Breast epithelium (tissue), 4 donors: Measurements from ENCODE around the gene FASLG. TPM values are rescaled to one million over a fixed set of nuclear protein-coding genes. Genes with fewer than 3 reads are reported as not detected.
A peak's percentile ranks its signal among the peaks of the same experiment; 100 is the strongest.

Experiments used
- DNase-seq, 2 donors: peaks; one replicate each; pipeline ENCODE4 v3.0.0-alpha.2; 2019; ENCODE audit warnings: low spot score in 2 of 2
- H3K27ac ChIP-seq, 2 donors: fragments of 200-600 bp; sonication (generic) in 1 of 2; one replicate each; pipeline ENCODE4 v1.5.1; 2016 to 2019; ENCODE audit warnings: mild to moderate bottlenecking in 1 of 2
- H3K27me3 ChIP-seq, 2 donors: fragments of 200-600 bp; sonication (generic) in 1 of 2; one replicate each; pipeline versions ENCODE4 v1.5.1 to v1.6.0; 2017 to 2019; ENCODE audit warnings: control low read depth in 1 of 2, mild to moderate bottlenecking in 1 of 2
- H3K36me3 ChIP-seq: fragments of 200-600 bp; one replicate; pipeline ENCODE4 v1.5.1; 2019
- H3K4me1 ChIP-seq, 2 donors: fragments of 200-600 bp; sonication (generic); one replicate each; pipeline ENCODE4 v1.5.1; 2016 to 2019; ENCODE audit warnings: control low read depth in 1 of 2
- H3K4me3 ChIP-seq, 3 donors: fragments of 200-600 bp; sonication (generic); 1 replicate in 2 of 3; 2 replicates in 1 of 3; pipeline ENCODE4 v1.5.1; 2016 to 2019; ENCODE audit warnings: mild to moderate bottlenecking in 3 of 3, moderate library complexity in 2 of 3
- H3K9me3 ChIP-seq, 2 donors: fragments of 200-600 bp; sonication (generic) in 1 of 2; one replicate each; pipeline ENCODE4 v1.5.1; 2016 to 2019; ENCODE audit warnings: control low read depth in 1 of 2
- CTCF ChIP-seq, 3 donors: fragments of 450-650 bp; IDR thresholded peaks; one replicate each; pipeline ENCODE4 v1.5.1; 2016 to 2017; ENCODE audit warnings: antibody characterized with exemption in 3 of 3, mild to moderate bottlenecking in 3 of 3, moderate library complexity in 3 of 3
- POLR2A ChIP-seq: fragments of 450-650 bp; IDR thresholded peaks from one replicate; pipeline ENCODE4 v1.6.1; 2016; ENCODE audit warnings: antibody characterized with exemption, mild to moderate bottlenecking, moderate library complexity
- POLR2AphosphoS5 ChIP-seq, 3 donors: sonication (generic); formaldehyde crosslinking; IDR thresholded peaks; one replicate each; pipeline ENCODE4 v1.6.1; 2017; ENCODE audit warnings: antibody characterized with exemption in 3 of 3
- intact Hi-C: fragments of 100-400 bp; cut with DNase I; formaldehyde crosslinking; loops from one replicate; pipeline ENCODE4 v1.15.1; 2023; ENCODE audit warnings: low total_unique reads
- total RNA-seq, 3 donors: library from RNA; depleted of rRNA; stranded (reverse); fragments of >200 nt; gene quantifications; one replicate each; pipeline ENCODE4 v1.1.0, GENCODE V29; 2016

Gene FASLG
- total RNA-seq, 3 donors from 2014 or later, result 0.44 TPM; not detected in 2

GRCh38 chr1:172662464-172663109 is 3.7 kb downstream of the FASLG start:
- Histone ChIP-seq H3K27me3 (no peaks in the 10 kb centered on the region), H3K4me3 (peak overlapping the region in 2 of 3 donors; percentile 5 to 8), H3K9me3 (no peaks in the 10 kb centered on the region), H3K4me1 (no peaks in the 10 kb centered on the region), H3K36me3 (no peaks in the 10 kb centered on the region), H3K27ac (no peak overlapping the region)
- peak in 1 of 2 donors; percentile 33 for DNase-seq
- intact Hi-C loops, result no loop called here
- TF ChIP-seq POLR2AphosphoS5 (IDR thresholded peaks at IDR 0.05) (no peak), POLR2A (no peak), CTCF (IDR thresholded peaks at IDR 0.05) (no peak)

- no peaks in the 10 kb centered on the region for H3K9me3 ChIP-seq
- H3K4me3 ChIP-seq, result no peak overlapping the region
- H3K27ac ChIP-seq, result no peak overlapping the region
- H3K27me3 ChIP-seq, result no peaks in the 10 kb centered on the region
- H3K4me1 ChIP-seq, result no peaks in the 10 kb centered on the region
- TF ChIP-seq POLR2AphosphoS5 (IDR thresholded peaks at IDR 0.05) (no peak), CTCF (IDR thresholded peaks at IDR 0.05) (no peak), POLR2A (no peak)
- intact Hi-C loops, result no loop called here
- DNase-seq, result no peak
- H3K36me3 ChIP-seq, result no peaks in the 10 kb centered on the region
Measured at GRCh38 chr1:172663732-172664131, 4.8 kb downstream of the FASLG start.

- no peaks in the 10 kb centered on the region for H3K4me1 ChIP-seq
- no peaks in the 10 kb centered on the region for H3K9me3 ChIP-seq
- intact Hi-C loops, result no loop called here
- TF ChIP-seq CTCF (IDR thresholded peaks at IDR 0.05), result no peak
- TF ChIP-seq POLR2AphosphoS5 (IDR thresholded peaks at IDR 0.05), result no peak
- TF ChIP-seq POLR2A, result no peak
- H3K36me3 ChIP-seq, result no peaks in the 10 kb centered on the region
- no peak for DNase-seq
- H3K27me3 ChIP-seq, result no peaks in the 10 kb centered on the region
- H3K4me3 ChIP-seq, result no peak overlapping the region
- no peak overlapping the region for H3K27ac ChIP-seq
Measured at GRCh38 chr1:172668097-172668496, 9.2 kb downstream of the FASLG start.

GRCh38 chr1:172669011-172669410 is 10.1 kb downstream of the FASLG start:
- intact Hi-C loops, result no loop called here
- no peaks in the 10 kb centered on the region for H3K27me3 ChIP-seq
- H3K9me3 ChIP-seq, result no peaks in the 10 kb centered on the region
- no peak overlapping the region for H3K27ac ChIP-seq
- TF ChIP-seq POLR2A (no peak), CTCF (IDR thresholded peaks at IDR 0.05) (no peak), POLR2AphosphoS5 (IDR thresholded peaks at IDR 0.05) (no peak)
- no peaks in the 10 kb centered on the region for H3K36me3 ChIP-seq
- no peak overlapping the region for H3K4me3 ChIP-seq
- DNase-seq, result no peak
- H3K4me1 ChIP-seq, result no peaks in the 10 kb centered on the region

GRCh38 chr1:172670316-172670715 is 11.4 kb downstream of the FASLG start:
- Histone ChIP-seq H3K36me3 (no peaks in the 10 kb centered on the region), H3K4me1 (no peaks in the 10 kb centered on the region), H3K4me3 (no peak overlapping the region), H3K27me3 (no peaks in the 10 kb centered on the region), H3K27ac (no peak overlapping the region), H3K9me3 (no peaks in the 10 kb centered on the region)
- no peak for TF ChIP-seq CTCF (IDR thresholded peaks at IDR 0.05)
- TF ChIP-seq POLR2AphosphoS5 (IDR thresholded peaks at IDR 0.05), result no peak
- TF ChIP-seq POLR2A, result no peak
- no peak for DNase-seq
- intact Hi-C loops, result no loop called here
